ENCODE data around the gene PROP1.
"Not testable (repeated sequence)": the region's sequence is repeated elsewhere in the genome, so short reads cannot be mapped to it uniquely, and the experiment has no call there.

Gene PROP1

GRCh38 chr5:177945601-177946283, 50.3 kb downstream of the PROP1 start:
- not testable (repeated sequence) for H3K4me3 ChIP-seq (ENCODE audit: low read depth, low read length)

- not testable (repeated sequence) for H3K4me3 ChIP-seq (ENCODE audit: low read depth, low read length)
Observed at GRCh38 chr5:177945145-177945544, 50.9 kb downstream of the PROP1 start.

GRCh38 chr5:177943805-177944736, 52.0 kb downstream of the PROP1 start:
- not testable (repeated sequence) for H3K4me3 ChIP-seq (ENCODE audit: low read depth, low read length)

- not testable (repeated sequence) for H3K4me3 ChIP-seq (ENCODE audit: low read depth, low read length)
Observed at GRCh38 chr5:177942896-177943295, 53.1 kb downstream of the PROP1 start.

All from iPS-11a (cell line).